Kidney (tissue), 22 donors: ENCODE measurements around the gene DDX41. TPM values are rescaled to one million over a fixed set of nuclear protein-coding genes. Genes with fewer than 3 reads are reported as not detected.
A peak's percentile ranks its signal among the peaks of the same experiment; 100 is the strongest.
"Not testable (repeated sequence)": the region's sequence is repeated elsewhere in the genome, so short reads cannot be mapped to it uniquely, and the experiment has no call there.

Source experiments
- DNase-seq, 5 donors: peaks; one replicate each; pipeline ENCODE4 v3.0.0-alpha.2; 2013 to 2020
- FAIRE-seq: peaks from 2 replicates; lab custom pipeline; 2012; peaks lifted over from hg19 to GRCh38; lab: Jason Lieb, UNC
- H3K27ac ChIP-seq, 2 donors: one replicate each; pipeline ENCODE4 v1.7.0; 2013; ENCODE audit warnings: low read depth in 2 of 2, low read length in 2 of 2, inconsistent platforms in 1 of 2
- H3K27me3 ChIP-seq: one replicate; pipeline ENCODE4 v1.7.1; 2013; ENCODE audit warnings: low read length, inconsistent platforms; ENCODE audit not compliant: control insufficient read depth, insufficient read depth
- H3K36me3 ChIP-seq, 3 donors: one replicate each; pipeline versions ENCODE4 v1.7.0 to v1.7.1; 2013; ENCODE audit warnings: low read length in 3 of 3, control low read depth in 1 of 3, inconsistent platforms in 1 of 3; ENCODE audit not compliant: insufficient read depth in 3 of 3, control insufficient read depth in 2 of 3
- H3K4me1 ChIP-seq, 3 donors: one replicate each; pipeline versions ENCODE4 v1.7.0 to v1.7.1; 2013; ENCODE audit warnings: low read length in 3 of 3, inconsistent platforms in 1 of 3, low read depth in 1 of 3; ENCODE audit not compliant: control insufficient read depth in 2 of 3, insufficient read depth in 2 of 3
- H3K4me3 ChIP-seq, 3 donors: one replicate each; pipeline versions ENCODE4 v1.7.0 to v1.8.1; 2013; ENCODE audit warnings: low read length in 3 of 3, control low read depth in 1 of 3, inconsistent platforms in 1 of 3
- H3K9ac ChIP-seq, 3 donors: one replicate each; pipeline versions ENCODE4 v1.7.0 to v1.7.1; 2013; ENCODE audit warnings: low read length in 3 of 3, control low read depth in 1 of 3, inconsistent platforms in 1 of 3
- H3K9me3 ChIP-seq, 3 donors: one replicate each; pipeline versions ENCODE4 v1.7.0 to v1.7.1; 2013; ENCODE audit warnings: low read length in 3 of 3, control low read depth in 1 of 3, inconsistent platforms in 1 of 3; ENCODE audit not compliant: control insufficient read depth in 2 of 3, insufficient read depth in 1 of 3
- intact Hi-C: fragments of 100-400 bp; cut with DNase I; formaldehyde crosslinking; loops from one replicate; pipeline ENCODE4 v1.11.1; 2022
- long read RNA-seq, 10 donors: library from polyadenylated mRNA in 1 of 10; unstranded in 1 of 10; transcript quantifications; one replicate each; pipeline ENCODE4 v2.0.0 and lab custom pipeline, GENCODE V29; 2021 to 2026
- polyA plus RNA-seq: library from polyadenylated mRNA; stranded (reverse); fragments of 350-450 nt; fragmentation: Illumina TruSeq; extraction: RNeasy Lipid Tissue Mini Kit (QIAGEN cat#74804); gene quantifications from one replicate; pipeline ENCODE4 v1.2.3, GENCODE V29; 2014; ENCODE audit warnings: low read depth, low replicate concordance; ENCODE audit not compliant: insufficient read depth
- total RNA-seq: library from RNA; stranded (reverse); fragmentation: NEBNext Ultra II Directional; extraction: Animal tissue kit (Norgen Biotek cat#: 25700); gene quantifications from one replicate; pipeline ENCODE4 v1.2.1, GENCODE V29; 2021
- TF ChIP-seq, protein P1 (sequence below): IDR thresholded peaks from 3 replicates; pipeline ENCODE4 v1.5.1; 2012; ENCODE audit warnings: mild to moderate bottlenecking, moderate library complexity, borderline replicate concordance; ENCODE audit not compliant: insufficient read depth; ENCODE audit errors: extremely low read depth
- donor health status: control.
- donor health status: control.
- donor health status: control.
- donor health status: control.
- donor health status: control.
- donor health status: DM: yes; HTN: yes; CAD: no.
- donor health status: Normal renal cell carcinoma (clear cell type).

Gene DDX41
- 86.7 TPM for total RNA-seq
- 97.3 TPM for polyA plus RNA-seq
- long read RNA-seq, donor 1, partial matches to known transcripts, result 7 of 12 reads
- long read RNA-seq, donor 1, other reads (novel, unspliced or antisense), result 0 of 12 reads
- long read RNA-seq, donor 2, partial matches to known transcripts, result 12 of 16 reads
- long read RNA-seq, donor 2, other reads (novel, unspliced or antisense), result 0 of 16 reads
- long read RNA-seq, donor 3, transcript DDX41-208 (17 exons, 2,607 nt), result major isoform, 5 of 20 reads
- long read RNA-seq, donor 3, partial matches to known transcripts, result 13 of 20 reads
- long read RNA-seq, donor 3, other reads (novel, unspliced or antisense), result 0 of 20 reads
- long read RNA-seq, donor 4, transcript DDX41-207 (11 exons, 1,564 nt), result major isoform, 5 of 27 reads
- long read RNA-seq, donor 4, partial matches to known transcripts, result 17 of 27 reads
- long read RNA-seq, donor 4, other reads (novel, unspliced or antisense), result 0 of 27 reads
- long read RNA-seq, donor 5, result 0 reads
- long read RNA-seq, donor 6, partial matches to known transcripts, result 10 of 11 reads
- long read RNA-seq, donor 6, other reads (novel, unspliced or antisense), result 0 of 11 reads
- long read RNA-seq, donor 7, transcript DDX41-208 (17 exons, 2,607 nt), result major isoform, 17 of 45 reads
- long read RNA-seq, donor 7, partial matches to known transcripts, result 17 of 45 reads
- long read RNA-seq, donor 7, other reads (novel, unspliced or antisense), result 11 of 45 reads
- long read RNA-seq, donor 8, partial matches to known transcripts, result 12 of 15 reads
- long read RNA-seq, donor 8, other reads (novel, unspliced or antisense), result 0 of 15 reads
- long read RNA-seq, donor 9, partial matches to known transcripts, result 0 of 3 reads
- long read RNA-seq, donor 9, other reads (novel, unspliced or antisense), result 0 of 3 reads
- long read RNA-seq, donor 10, partial matches to known transcripts, result 17 of 24 reads
- long read RNA-seq, donor 10, other reads (novel, unspliced or antisense), result 0 of 24 reads

DNA sequence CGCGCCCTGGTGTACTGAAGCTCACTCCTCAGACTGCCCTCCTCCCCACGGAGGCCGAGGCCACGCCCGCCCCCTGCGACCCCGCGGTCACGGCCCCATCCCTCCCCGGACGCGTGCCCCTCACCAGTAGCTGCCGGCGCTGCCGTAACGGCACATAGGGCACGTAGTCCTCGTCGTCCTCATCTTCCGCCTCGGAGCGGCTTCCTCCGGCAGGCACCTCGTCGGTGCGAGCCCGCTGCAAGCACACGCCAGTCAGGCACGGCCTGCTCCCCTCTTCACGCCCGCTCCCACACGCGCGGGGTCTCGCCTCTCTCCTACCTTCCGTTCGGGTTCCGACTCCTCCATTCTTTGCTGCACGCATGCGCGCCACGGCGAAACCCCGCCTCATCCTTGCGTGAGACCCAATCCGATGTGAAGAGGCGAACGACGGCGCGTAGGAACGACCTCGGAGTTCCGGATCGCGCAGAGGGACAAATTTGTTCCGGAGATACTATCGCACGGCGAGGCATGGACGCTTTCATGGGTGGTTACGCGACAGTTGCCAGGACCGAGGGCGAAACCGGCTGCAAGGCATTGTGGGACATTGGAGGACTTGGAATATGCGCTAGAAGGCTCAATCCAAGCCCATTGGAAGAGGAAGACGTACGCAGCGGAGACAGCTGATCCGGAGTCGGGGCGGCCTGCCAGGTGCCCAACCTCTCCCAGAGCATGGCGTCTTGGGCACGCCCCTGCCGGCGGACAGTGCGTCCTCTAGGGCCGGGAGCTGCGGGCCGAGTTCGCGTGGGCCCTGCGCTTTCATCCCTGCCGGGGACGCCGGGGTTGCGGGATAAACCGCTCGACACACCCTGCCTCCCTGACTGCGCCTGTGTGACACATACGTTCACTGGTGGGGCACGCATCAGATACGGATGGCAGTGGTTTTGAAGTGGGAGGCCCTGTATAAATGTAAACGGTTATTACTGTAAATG lies at the start of gene DDX41:
Gene DDX41 (minus strand): TSS at position 361 of the 968 bp plus-strand sequence. CDS start 16 bp downstream, at position 345.
- H3K9me3 ChIP-seq, result no peaks in the 10 kb centered on the region
- no peaks in the 10 kb centered on the region for H3K27me3 ChIP-seq
- H3K36me3 ChIP-seq, result peaks cover 10 to 33% (median 21%) of the 10 kb centered on the region in 3 donors
- H3K27ac ChIP-seq, result peak within 1 kb of the TSS; percentile 51 to 77
- H3K4me3 ChIP-seq, result peak within 1 kb of the TSS; percentile 93 to 97 (median 96)
- peak; percentile 88 for FAIRE-seq
- intact Hi-C loops, result no loop called here
- TF ChIP-seq, protein P1, sequence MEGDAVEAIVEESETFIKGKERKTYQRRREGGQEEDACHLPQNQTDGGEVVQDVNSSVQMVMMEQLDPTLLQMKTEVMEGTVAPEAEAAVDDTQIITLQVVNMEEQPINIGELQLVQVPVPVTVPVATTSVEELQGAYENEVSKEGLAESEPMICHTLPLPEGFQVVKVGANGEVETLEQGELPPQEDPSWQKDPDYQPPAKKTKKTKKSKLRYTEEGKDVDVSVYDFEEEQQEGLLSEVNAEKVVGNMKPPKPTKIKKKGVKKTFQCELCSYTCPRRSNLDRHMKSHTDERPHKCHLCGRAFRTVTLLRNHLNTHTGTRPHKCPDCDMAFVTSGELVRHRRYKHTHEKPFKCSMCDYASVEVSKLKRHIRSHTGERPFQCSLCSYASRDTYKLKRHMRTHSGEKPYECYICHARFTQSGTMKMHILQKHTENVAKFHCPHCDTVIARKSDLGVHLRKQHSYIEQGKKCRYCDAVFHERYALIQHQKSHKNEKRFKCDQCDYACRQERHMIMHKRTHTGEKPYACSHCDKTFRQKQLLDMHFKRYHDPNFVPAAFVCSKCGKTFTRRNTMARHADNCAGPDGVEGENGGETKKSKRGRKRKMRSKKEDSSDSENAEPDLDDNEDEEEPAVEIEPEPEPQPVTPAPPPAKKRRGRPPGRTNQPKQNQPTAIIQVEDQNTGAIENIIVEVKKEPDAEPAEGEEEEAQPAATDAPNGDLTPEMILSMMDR, result no peak
- peak; percentile 98 to 99 (median 99) for DNase-seq
- H3K9ac ChIP-seq, result peak within 1 kb of the TSS; percentile 38 to 96 (median 60)
- H3K4me1 ChIP-seq, result peaks cover 0 to 15% (median 6%) of the 10 kb centered on the region in 3 donors

- TF ChIP-seq, protein P1, result no peak
- H3K27ac ChIP-seq, result no peak overlapping the region
- FAIRE-seq (no peak), DNase-seq (no peak)
- H3K27me3 ChIP-seq, result no peaks in the 10 kb centered on the region
- no peaks in the 10 kb centered on the region for H3K36me3 ChIP-seq
- no peak overlapping the region for H3K4me3 ChIP-seq
- intact Hi-C loops, result no loop called here
- H3K4me1 ChIP-seq, result no peaks in the 10 kb centered on the region
- no peak overlapping the region for H3K9ac ChIP-seq
- no peaks in the 10 kb centered on the region for H3K9me3 ChIP-seq
Observed at GRCh38 chr5:177565046-177565445, 48.3 kb upstream of the DDX41 start.

- FAIRE-seq, H3K36me3 ChIP-seq, intact Hi-C loops, H3K4me1 ChIP-seq, H3K9ac ChIP-seq, H3K4me3 ChIP-seq, H3K27ac ChIP-seq, H3K27me3 ChIP-seq, DNase-seq, H3K9me3 ChIP-seq: not testable (repeated sequence)
Observed at GRCh38 chr5:177559446-177559941, 42.7 kb upstream of the DDX41 start.
